GM18870 (cell line): ENCODE results near the gene AFF3.

Source experiments
- ATAC-seq: cut with Tn5 transposase; IDR thresholded peaks from one replicate; pipeline ENCODE4 v1.9.1; 2021; ENCODE audit warnings: moderate library complexity; ENCODE audit not compliant: unreplicated experiment

The AFF3 gene

GRCh38 chr2:99898336-99899048, 243.9 kb downstream of the AFF3 start:
- ATAC-seq = no peak

GRCh38 chr2:99891428-99891780, 251.0 kb downstream of the AFF3 start:
- ATAC-seq = no peak

DNA sequence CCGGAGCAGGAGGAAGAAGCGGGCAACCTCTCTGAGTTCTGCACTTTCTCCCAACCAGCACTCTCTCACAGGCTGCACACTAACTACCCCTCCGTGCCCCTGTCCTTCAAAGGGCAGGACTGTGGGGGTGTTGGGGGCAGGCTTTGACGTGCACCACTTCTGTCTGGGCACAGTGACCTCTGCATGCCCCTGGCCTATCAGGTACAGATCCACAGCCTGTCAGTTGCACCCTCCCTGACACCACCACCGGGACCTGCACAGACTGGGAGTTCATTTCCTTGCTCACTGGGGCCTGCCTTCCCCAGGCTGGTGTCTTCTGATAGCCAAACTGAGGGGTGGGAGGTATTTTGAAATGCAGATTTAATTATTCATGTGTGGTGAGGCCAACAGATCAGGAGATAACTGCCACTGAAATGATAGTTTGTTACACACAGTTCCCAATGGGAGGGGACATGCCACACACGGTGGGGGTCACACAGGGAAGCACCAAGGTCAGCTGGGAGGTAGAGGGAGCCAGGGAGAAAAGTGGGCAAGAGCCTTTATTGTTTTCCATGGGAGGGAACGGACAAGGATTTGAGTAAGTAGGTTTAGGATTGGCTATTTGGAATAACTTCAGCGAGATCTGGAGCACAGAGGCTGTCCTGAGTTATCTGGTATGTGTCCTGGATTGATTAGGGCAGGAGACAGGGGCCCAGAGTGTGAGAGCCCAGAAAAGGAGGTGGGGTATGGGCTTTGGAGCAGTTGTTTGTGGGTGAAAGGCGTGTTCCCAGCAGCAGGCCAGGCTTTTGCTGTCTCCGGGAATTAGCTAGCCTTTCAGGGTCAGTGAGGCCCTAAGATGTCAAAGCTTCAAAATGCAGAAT, 251.6 kb downstream of the AFF3 start:
- no peak for ATAC-seq

DNA sequence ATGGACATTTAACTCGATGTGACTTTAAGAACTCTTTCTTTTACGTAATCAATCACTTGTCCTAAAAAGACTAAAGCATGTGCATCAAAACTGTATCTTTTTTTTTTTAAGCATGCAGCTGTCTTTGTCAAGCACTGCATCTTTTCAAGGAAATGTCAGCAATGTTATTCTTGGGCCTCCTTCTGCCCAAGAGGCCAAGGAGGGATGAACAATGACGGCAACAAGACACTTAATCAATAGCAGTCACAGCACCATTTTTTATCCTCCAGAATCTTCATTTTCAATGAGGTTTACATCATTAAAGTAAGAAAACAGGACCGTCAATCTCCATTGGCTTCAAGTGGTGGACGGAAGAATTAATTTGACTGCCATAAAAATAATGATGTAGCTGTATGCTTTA, 253.8 kb downstream of the AFF3 start:
- no peak for ATAC-seq

DNA sequence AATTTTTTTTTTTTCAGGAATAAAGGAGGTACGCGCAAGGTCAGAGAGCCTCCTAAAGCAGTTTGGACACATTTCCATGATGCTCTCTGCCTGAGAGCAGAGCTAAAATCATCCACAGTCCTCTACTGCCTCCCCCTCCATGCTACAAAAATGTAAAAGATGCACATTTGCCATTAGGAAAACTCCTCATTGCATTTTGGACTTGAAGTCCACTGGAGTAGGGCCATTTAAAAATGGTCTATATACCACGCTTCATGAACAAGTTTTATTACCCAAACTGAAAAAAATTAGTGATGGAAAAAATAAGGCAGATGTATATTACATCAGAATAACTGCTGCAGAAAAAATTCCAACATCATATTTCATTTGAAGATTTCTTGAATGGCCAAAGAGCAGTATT, 256.0 kb downstream of the AFF3 start:
- no peak for ATAC-seq

DNA sequence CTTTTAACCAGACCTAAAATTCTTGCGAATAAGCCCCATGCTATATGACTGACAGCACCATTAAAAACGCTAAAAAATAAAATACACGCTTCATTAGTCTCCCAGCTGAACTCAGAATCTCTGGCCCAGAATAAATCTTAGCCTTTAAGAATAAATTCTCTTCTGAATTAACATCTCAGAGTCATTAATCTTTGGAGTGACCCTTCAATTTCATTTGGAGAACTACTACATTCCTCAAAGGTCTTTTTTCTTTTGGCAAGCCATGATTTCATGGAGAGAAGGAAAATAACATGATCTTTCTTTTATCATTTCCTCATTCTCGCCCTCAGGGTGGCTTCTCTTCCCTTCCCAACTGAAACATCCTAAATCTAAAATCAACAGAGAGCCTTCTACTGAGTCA, 259.0 kb downstream of the AFF3 start:
- ATAC-seq = no peak

DNA sequence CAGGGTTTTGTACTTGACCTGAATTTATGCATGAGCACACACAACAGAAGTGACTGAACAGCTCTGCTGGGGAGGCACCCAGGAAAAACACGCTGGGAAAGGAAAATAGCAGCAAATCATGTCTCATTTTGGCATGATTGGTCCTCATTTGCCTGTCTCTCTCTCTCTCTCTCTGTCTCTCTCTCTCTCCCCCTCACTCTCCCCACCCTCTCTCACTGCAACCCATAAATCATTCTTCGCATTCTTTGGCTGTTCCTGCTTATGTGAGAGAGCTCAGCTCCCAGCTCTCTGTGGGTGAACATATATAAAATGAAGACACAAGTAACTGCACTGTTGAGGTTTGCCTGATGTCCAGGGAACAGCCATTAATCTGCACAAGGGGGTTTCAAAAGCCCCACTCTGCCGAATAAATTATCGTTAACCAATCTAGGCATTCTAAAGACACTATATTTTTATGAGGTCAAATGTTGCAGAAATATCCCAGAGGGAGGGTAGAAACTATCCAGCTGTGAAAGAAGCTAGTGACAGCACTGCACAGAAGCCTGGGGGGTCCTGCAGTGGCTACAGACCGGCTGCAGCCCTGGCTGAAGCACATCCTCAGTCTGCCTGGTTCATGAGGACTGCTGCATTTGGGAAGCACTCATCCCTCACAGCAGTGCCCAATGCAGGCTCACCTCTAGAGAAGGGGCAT, 260.3 kb downstream of the AFF3 start:
- ATAC-seq = no peak

GRCh38 chr2:99880964-99881294, 261.5 kb downstream of the AFF3 start:
- no peak for ATAC-seq

GRCh38 chr2:99880148-99880963, 262.0 kb downstream of the AFF3 start:
- ATAC-seq = no peak

DNA sequence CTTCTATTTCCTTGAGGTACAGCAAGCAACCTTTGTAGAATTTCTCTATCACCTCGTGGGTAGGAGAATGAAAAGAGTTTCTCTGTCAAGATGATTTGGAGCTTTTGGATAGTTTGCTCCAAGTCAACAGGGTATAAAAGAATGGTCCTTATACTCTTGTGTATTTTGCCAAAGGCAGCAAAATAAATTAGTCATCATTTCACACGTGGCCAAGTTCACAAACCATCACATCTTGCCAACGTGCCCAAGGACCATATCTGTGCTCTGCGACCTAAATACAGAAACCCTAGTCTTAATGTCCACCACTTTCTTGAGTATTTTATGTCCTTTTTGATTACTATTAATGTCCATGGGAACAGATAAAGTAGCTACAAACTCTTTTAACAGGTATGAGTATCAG, 262.9 kb downstream of the AFF3 start:
- ATAC-seq = no peak

DNA sequence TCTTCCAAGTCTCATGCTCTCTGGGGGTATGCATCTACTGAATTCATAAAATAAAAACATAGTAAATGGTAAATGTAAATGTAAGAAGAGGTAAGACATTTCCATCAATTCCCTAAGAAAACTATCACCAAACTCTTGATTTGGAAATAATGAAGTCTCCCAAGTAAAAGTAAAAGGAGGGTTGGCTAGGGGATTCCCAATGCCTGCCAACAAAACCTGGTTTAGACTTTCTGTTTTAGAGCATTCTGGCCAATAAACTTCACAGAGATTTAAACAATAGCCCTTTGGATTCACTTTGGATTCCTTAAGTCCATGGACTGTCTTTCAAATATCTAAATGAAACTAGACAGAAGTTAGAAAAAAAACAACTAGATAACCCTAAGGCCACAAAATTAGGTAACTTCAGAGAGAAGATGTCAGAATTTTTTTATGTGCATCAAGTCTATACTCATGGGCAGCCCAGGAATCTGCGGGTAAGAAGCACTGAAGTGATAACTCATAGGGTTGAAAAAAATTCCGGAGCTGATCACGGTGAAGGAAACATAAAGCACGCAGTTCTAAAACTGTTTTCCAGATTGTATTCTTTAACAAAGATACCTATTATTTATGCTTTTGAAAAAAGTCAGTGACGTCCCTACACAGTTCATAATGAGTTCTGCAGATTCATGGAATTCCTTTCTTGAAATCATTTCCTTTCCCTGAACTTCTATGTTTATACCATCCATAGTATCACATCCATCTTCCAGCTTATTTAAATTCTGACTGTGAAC, 263.6 kb downstream of the AFF3 start:
- ATAC-seq = no peak

GRCh38 chr2:99877963-99878362, 264.4 kb downstream of the AFF3 start:
- ATAC-seq = no peak

GRCh38 chr2:99876956-99877355, 265.4 kb downstream of the AFF3 start:
- no peak for ATAC-seq

DNA sequence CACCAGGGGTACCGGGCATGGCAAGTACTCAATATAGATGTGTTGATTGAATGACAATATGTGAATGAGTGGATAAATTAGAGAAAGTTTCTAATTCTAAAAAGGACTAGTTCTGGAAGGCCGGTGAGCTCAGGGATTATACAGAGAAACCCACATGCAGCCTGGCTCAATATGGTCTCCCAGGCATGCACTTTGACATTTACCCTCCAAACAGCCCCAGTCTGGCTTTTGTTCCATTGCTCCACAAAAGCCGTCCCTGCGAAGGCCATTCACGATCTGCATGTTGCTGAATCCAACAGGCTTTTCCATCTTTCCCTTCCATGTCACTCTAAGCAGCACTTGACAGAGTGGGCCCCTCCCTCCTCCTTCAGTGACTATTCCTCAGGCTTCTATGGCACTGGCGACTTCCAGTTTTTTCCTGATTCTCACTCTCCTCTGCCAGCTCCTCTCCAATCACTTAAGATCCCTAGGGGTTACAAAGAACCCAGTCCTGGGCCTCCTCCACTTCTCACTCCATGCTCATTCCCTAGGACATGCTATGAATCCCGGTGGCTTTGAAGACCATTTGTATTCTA, 266.7 kb downstream of the AFF3 start:
- no peak for ATAC-seq

DNA sequence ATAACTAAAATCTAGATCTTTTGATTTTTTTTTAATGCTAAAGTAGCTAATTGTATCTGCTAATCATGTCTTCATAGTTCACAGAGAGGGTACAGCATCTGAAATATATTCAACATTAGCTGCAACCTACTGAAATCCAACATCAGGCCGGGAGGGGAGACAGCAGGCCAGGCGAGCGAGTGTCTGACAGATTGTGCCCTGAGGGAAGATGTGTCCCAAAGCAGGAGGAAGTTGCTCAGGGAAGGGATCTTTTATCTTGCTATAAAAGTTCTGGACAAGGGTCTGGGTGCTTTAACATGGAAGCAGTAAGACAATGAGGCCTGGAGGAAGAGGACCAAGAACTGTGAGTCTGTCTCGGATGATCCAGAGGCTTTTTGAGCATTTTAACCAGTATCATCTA, 274.1 kb downstream of the AFF3 start:
- ATAC-seq = no peak

GRCh38 chr2:99867770-99868169, 274.6 kb downstream of the AFF3 start:
- ATAC-seq = no peak

- no peak for ATAC-seq
Measured at GRCh38 chr2:99865818-99866676, 276.3 kb downstream of the AFF3 start.

- no peak for ATAC-seq
Measured at GRCh38 chr2:99864561-99865553, 277.5 kb downstream of the AFF3 start.
